ENCODE data around the gene GAB1.

GRCh38 chr4:143404555-143404954, 67.9 kb downstream of the GAB1 start:
- TF ChIP-seq CTCF (IDR thresholded peaks at IDR 0.05 in 2 of 3, conservative IDR thresholded peaks at IDR 0.05 in 1 of 3; ENCODE audit: borderline replicate concordance in 1 of 3, insufficient read depth in 1 of 3, low read depth in 2 of 3, low read length in 2 of 3), result no peak
- no peak for TF ChIP-seq EZH2 (IDR thresholded peaks at IDR 0.05)
- no peak for TF ChIP-seq JUND (IDR thresholded peaks at IDR 0.05)
- TF ChIP-seq POLR2A (IDR thresholded peaks at IDR 0.05; ENCODE audit: borderline replicate concordance, extremely low read depth, insufficient read depth, insufficient read length), result no peak
- TF ChIP-seq POLR2AphosphoS5 (IDR thresholded peaks at IDR 0.05; ENCODE audit: low read depth, low read length), result no peak
- TF ChIP-seq YY1 (IDR thresholded peaks at IDR 0.05; ENCODE audit: extremely low read depth, insufficient replicate concordance, low read depth, low read length), result no peak
- TF ChIP-seq ELF1 (IDR thresholded peaks at IDR 0.05; ENCODE audit: borderline replicate concordance, low read depth), result no peak

Measured in HCT116 (cell line).